Stimulated activated CD4-positive, alpha-beta T cell treated with anti-CD3 and anti-CD28 coated beads, Interleukin-12 subunit alpha, Interleukin-12 subunit beta, amount 100 ng/mL, for 48 hours (primary cell): ENCODE results near the gene PACC1.

Experiments
- DNase-seq, 3 donors: peaks; one replicate each; pipeline ENCODE4 v3.0.0-alpha.2; 2020; ENCODE audit warnings: low read depth in 2 of 3, low spot score in 1 of 3

PACC1 gene

GRCh38 chr1:212438831-212439237 is 24.1 kb upstream of the PACC1 start:
- DNase-seq: no peak

GRCh38 chr1:212437179-212437798 is 22.6 kb upstream of the PACC1 start:
- DNase-seq: peak in 1 of 3 donors; percentile 21

GRCh38 chr1:212434992-212435391 is 20.3 kb upstream of the PACC1 start:
- no peak for DNase-seq

GRCh38 chr1:212433577-212434462 is 19.1 kb upstream of the PACC1 start:
- no peak for DNase-seq

GRCh38 chr1:212432661-212433576 is 18.2 kb upstream of the PACC1 start, which contains the start of gene NENF:
NENF (plus strand) TSS chr1:212432920; CDS start chr1:212432944, 24 bp downstream.
- peak; percentile 54 to 79 (median 56) for DNase-seq

- DNase-seq: no peak
Measured at GRCh38 chr1:212432272-212432660, 17.6 kb upstream of the PACC1 start.

GRCh38 chr1:212431644-212432043 is 17.0 kb upstream of the PACC1 start:
- no peak for DNase-seq

- DNase-seq: no peak
Measured at GRCh38 chr1:212430955-212431394, 16.3 kb upstream of the PACC1 start.

GRCh38 chr1:212430416-212430815 is 15.7 kb upstream of the PACC1 start:
- DNase-seq: no peak

- DNase-seq: no peak
Measured at GRCh38 chr1:212428496-212428895, 13.8 kb upstream of the PACC1 start.

- no peak for DNase-seq
Measured at GRCh38 chr1:212423879-212424278, 9.2 kb upstream of the PACC1 start.

GRCh38 chr1:212421165-212421564 is 6.5 kb upstream of the PACC1 start:
- DNase-seq: no peak

- DNase-seq: no peak
Measured at GRCh38 chr1:212415107-212415841, 588 bp upstream of the PACC1 start.

GRCh38 chr1:212413902-212414327 is 771 bp downstream of the PACC1 start:
- no peak for DNase-seq

GRCh38 chr1:212412374-212412773 is 2.3 kb downstream of the PACC1 start:
- DNase-seq: no peak

GRCh38 chr1:212410231-212410820 is 4.4 kb downstream of the PACC1 start:
- no peak for DNase-seq

GRCh38 chr1:212402666-212403321 is 11.9 kb downstream of the PACC1 start:
- no peak for DNase-seq

- no peak for DNase-seq
Measured at GRCh38 chr1:212401838-212402582, 12.7 kb downstream of the PACC1 start.

GRCh38 chr1:212401042-212401441 is 13.6 kb downstream of the PACC1 start:
- no peak for DNase-seq
